GM20431 (cell line): ENCODE data around the gene TSPEAR.
"Not testable (repeated sequence)": the region's sequence is repeated elsewhere in the genome, so short reads cannot be mapped to it uniquely, and the experiment has no call there.

Experiments used
- in situ Hi-C: fragments of 300-500 bp; cut with MseI, MboI; formaldehyde crosslinking; loops from one replicate; pipeline ENCODE4 v1.15.0; 2020; ENCODE audit warnings: low sequenced_read_pairs; ENCODE audit not compliant: unreplicated experiment

TSPEAR gene

GRCh38 chr21:44514218-44514520 lies 197.2 kb downstream of the TSPEAR start:
- in situ Hi-C loops: loop anchor here (10.0 kb wide), 1 partner anchor 281 kb away; no protein-coding TSS in a partner anchor

DNA sequence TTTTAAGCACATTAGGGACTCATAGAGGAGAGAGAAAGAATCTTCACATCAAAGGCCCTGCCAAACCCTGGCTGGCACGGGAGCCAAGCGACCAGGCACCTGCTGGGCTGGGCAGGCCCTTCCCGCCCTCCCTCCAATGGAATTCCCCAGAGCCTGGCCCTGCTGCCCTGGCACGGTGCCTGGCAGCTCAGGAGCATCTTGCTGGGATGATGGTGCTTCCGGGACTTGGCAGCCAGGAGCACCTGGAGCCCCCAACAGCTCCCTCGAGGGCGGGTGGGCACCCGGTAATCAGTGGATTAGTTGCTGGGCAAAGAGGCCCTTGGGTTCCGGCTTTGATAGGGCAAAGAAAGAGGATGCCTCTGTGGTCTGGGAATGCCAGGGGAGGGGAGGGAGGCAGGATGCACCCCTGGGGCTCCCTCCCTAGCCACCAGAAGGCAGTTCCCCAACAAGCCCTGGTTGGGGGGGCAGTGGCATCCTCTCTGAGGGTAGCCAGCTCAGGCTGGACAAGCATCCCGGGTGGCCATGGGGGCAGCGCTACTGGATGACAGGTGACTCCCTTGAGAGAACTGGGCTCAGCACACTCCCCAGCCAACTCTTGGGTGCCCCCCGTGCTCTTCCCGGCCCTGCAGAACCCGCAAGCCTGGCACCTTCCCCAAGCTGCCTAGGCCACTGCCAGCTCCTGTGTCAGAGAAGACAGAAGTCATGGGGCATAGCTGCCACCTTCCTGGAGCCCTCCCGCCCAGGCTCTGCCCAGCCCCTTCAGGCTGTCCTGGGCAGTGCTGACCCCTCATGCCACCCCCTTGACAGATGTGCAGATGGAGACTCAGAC lies 197.8 kb downstream of the TSPEAR start:
- in situ Hi-C loops: loop anchor here (10.0 kb wide), 1 partner anchor 281 kb away; no protein-coding TSS in a partner anchor

GRCh38 chr21:44512496-44513388 lies 198.6 kb downstream of the TSPEAR start:
- in situ Hi-C loops: loop anchor here (10.0 kb wide), 1 partner anchor 282 kb away; no protein-coding TSS in a partner anchor

DNA sequence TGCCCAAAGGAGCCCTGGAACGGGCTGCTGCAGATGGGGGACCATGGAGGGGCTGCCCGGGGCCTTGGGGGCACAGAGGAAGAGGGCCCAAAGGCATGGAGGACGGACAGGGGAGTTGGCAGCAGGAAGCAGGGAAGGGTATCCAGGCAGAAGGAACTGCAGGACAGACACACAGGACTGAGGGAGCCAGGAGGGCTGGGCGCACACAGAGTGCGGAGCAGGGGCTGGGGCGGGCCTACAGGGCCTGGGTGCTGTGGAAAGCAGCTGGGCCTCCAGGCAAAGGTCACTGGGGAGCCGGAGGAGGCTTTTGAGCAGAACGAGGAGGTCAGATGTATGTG lies 199.5 kb downstream of the TSPEAR start:
- in situ Hi-C loops: loop anchor here (10.0 kb wide), 1 partner anchor 283 kb away; no protein-coding TSS in a partner anchor

DNA sequence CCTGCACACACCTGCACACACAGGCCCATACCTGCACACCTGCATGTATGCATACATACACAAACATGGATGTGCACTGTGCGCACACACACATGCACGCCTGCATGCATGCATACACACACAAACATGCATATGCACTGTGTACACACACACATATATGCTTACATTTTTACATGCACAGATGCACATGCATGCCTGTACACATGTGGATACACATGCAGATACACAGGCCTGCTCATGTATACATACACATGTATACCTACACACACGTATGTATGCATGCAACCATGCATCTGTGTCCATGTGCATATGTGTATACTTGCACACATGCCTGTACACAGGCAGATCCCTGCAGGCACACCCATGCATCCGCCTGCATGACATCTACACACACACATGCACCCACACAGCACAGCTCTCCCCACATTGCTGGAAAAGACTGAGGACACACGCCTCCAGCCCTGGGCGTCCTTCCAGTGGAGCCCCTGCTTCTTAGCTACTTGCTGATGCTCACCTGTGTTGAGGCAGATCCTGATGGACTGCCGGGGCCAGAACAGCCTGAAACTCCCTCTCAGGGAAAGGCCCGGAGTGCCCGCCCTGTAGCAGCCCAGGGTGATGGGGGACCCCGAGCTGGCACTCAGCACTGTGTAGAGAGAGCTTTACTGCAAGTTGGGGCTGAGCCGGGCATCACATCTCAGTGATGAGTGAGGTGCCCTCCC lies 200.0 kb downstream of the TSPEAR start:
- in situ Hi-C loops: loop anchor here (10.0 kb wide), 1 partner anchor 283 kb away; no protein-coding TSS in a partner anchor

- in situ Hi-C loops: loop anchor here (10.0 kb wide), 1 partner anchor 284 kb away; no protein-coding TSS in a partner anchor
These were observed 200.7 kb downstream of the TSPEAR start for GRCh38 chr21:44510508-44511218.

DNA sequence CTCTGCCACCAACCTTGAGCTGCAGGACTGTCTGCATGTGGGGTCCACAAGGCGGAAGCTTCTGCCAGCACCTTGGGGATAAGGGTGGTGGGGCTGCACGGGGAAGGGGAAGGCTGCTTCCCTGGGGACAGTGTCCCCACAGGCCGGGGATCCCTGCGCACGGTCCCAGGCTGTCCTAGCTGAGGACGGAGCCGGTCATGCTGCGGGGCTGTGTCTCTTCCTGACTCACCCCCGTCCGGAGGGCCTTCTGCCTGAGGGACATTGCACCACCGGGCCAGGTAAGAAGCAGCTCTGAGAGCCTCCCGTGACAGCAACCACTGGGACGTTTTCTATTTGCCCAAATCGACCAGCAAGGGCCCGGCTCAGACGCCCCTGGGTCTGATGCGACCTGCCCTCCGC lies 201.3 kb downstream of the TSPEAR start:
- in situ Hi-C loops: loop anchor here (10.0 kb wide), 1 partner anchor 285 kb away; no protein-coding TSS in a partner anchor

DNA sequence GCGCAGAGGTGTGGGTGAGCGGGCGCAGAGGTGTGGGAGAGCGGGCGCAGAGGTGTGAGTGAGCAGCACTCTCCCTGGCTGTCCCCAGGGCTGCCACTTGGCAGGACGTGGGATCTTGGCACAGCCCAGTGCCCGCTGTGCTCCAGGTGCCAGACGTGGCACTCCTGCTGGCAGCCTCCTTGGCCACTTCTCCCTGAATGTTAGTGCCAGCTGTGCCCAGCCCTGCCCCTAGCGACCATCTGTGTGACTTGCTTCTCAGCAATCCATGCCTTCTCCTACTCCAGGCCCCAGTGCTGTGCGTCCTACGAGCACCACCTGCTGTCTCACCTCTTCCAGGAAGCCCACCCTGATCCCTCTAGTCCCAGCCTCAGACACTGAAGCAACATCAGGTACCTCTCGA lies 201.8 kb downstream of the TSPEAR start:
- in situ Hi-C loops: no loop called here

DNA sequence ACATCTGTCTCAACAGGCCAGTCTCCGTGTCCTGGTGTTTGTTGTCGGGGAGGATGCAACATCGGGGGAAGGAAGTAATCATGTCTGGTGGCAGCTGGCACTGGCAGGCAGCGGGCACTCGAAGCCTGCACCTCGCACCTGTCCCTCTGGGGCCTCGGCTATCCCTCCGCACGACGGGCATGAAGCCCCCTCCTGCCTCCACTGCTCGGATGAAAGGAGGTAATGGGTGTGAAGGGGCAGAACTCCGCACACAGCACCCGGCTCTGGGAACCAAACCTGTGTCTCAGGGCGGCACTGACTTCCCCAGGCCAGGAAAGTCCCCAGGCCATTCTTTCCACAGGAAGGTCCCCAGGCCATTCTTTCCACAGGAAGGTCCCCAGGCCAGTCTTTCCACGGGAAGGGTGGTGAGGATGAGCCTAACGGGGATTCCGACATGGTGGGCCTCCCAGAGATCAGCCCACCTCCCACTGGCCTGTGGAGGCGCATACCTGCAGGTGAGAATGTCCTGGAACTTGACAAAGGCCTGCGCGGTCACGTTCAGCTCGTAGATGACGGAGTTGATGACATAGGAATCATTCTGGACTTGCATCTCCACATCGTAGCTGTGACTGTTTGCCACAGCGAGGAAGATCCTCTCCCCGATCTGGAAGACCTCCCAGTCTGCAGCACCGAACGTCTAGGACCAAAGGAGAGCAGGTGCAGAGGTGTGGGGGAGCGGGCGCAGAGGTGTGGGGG lies 202.5 kb downstream of the TSPEAR start:
- in situ Hi-C loops: no loop called here

DNA sequence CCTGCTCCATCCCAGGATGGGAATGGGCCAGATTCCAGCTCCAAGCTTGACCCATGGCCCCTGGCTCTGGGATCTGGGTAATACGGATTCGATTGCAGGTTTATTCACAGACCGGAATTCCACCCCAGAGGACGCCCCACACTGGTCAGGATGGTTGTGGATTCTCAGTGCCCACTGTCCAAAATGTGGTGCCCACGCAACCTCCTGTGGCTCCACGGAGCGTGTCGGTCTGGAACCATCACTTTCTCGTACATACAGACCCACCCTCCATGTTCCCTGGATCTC lies 203.0 kb downstream of the TSPEAR start:
- in situ Hi-C loops: no loop called here

DNA sequence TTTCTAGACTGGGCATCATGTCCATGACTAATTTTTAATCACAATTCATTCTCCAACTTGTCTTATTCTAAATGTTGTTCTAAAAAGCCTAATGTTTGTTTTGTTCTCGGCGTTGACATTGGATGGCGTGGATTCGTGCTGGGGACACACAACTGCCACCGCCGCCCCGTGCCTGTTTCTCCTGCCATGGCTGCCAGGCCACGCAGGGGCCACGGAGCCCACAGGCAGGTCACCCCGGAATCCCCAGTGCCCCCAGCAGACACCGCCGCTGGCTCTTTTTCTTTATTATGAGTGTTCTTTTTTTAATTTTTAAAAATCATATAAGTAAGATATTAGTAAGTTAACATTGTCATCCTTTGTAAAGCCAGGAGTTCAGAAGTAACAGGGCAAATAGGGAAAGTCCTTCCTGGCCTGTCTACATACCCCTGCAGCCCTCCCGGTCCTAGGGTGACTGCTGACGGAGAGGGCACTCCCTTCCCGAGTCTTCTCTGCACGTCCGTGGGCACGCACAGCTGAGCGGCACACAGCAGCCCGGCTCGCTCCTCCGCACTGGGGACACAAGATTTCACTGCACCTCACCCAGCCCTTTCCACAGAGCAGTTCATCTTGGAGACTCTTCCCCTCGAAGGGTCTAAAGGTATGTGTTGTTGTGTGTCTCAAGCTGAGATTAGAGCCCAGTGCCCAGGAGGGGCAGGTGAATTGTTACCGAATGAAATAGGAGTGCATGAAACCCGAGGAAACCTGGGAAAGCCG lies 203.5 kb downstream of the TSPEAR start:
- in situ Hi-C loops: no loop called here

- in situ Hi-C loops: no loop called here
These were observed 204.8 kb downstream of the TSPEAR start for GRCh38 chr21:44506279-44507255.

DNA sequence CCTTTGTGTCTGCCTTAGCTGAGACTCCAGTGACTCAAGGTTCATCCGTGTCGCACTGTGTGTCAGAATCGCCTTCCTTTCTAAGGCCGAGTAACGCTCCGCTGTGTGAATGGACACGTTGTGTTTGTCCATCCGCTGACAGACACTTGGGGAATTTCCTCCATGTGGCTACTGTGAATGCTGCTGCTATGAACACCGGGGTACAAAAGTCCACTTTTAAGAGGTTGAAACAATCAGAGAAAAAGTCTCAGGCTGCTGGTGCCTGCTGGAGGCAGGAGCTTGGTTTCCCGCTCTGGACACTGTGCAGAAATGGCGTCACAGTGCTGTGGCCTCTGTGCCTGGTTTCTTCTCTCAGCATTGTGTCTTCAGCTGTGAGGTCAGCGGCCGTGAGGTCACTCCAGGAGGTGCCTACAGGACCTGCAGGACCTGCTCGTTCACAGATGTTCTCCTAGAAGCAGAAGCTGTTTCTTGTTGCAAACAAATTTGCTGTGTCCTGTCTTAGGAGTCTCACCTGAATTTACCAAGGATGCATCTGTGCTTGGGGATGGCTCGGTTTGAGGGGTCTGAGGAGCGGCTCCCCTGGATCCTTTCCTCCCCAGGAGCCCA lies 205.6 kb downstream of the TSPEAR start:
- in situ Hi-C loops: no loop called here

DNA sequence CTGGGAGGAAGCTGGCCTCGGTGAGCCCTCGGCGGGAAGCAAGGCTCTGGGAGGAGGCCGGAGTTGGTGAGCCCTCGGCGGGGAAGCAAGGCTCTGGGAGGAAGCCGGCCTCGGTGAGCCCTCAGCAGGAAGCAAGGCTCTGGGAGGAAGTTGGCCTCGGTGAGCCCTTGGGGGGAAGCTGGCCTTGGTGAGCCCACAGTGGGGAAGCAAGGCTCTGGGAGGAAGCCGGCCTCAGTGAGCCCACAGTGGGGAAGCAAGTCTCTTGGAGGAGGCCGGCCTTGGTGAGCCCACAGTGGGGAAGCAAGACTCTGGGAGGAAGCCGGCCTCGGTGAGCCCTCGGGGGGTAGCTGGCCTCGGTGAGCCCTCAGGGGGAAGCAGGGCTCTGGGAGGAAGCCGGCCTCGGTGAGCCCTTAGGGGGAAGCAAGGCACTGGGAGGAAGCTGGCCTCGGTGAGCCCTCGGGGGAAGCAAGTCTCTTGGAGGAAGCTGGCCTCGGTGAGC lies 207.4 kb downstream of the TSPEAR start:
- in situ Hi-C loops: no loop called here

- in situ Hi-C loops: not testable (repeated sequence)
These were observed 208.1 kb downstream of the TSPEAR start for GRCh38 chr21:44503006-44503889.
